ENCODE measurements around the gene UBR2. TPM values are rescaled to one million over a fixed set of nuclear protein-coding genes. Genes with fewer than 3 reads are reported as not detected.

The UBR2 gene
- total and polyA plus RNA-seq, 2 of the 4 experiments (the other 2 are of a cell fraction): 7.7 to 32.3 TPM

DNA sequence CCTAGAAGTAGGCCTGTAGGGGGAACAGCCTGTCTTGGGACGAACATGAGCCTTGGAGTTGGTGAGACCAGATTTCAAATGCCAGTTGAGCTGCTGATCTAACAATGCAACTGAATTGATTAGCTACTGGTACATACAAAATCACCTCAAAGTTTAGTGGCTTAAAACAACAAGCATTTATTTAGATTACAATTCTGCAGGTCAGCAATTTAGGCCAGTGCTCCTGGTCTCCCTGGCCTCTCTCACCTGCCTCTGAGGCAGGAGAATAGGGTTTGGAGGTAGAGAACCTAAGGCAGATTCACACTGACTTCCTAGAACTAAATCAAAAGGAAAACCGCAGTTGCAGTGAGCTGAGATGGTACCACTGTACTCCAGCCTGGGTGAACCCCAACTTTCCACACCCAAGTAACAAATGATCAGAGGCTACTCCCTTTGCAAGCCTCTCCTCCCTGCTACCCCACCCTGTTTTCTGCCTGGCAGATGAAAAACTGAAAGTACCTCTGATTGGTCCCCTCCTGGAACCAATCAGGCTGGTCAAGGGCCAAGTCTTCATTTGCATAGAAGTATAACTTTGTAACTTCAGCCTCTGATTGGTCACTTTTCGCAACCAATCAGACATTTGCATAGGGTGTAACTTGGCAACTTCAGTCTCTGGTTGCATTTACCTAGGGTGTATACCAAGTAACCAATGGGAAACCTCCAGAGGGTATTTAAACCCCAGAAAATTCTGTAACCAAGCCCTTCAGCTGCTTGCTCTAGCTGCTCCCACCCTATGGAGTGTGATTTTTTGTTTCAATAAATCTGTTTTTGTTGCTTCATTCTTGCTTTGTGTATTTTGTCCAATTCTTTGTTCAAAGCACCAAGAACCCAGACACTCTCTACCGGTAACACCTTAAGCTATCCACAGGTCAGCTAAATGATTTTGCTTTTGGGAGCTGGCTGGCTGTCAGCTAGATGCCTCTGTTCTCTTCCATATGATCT, 8.1 kb upstream of the UBR2 start:
- Histone ChIP-seq H3K36me3 (ENCODE audit: control insufficient read depth, insufficient read depth, low read length) (no peaks in the 10 kb centered on the region), H3K14ac (replicated peaks; ENCODE audit: low read depth, low read length) (no peak overlapping the region), H2AFZ (replicated peaks; ENCODE audit: low read length, poor library complexity) (peak overlapping the region; percentile 32), H3K79me1 (ENCODE audit: low read depth in 1 of 2, low read length in 2 of 2) (no peaks in the 10 kb centered on the region), H4K5ac (ENCODE audit: low read depth, low read length) (no peak overlapping the region), H3K4me1 (ENCODE audit: control insufficient read depth, insufficient read depth, low read length) (no peaks in the 10 kb centered on the region), H2AK5ac (ENCODE audit: low read depth, low read length) (no peak overlapping the region), H2BK120ac (ENCODE audit: low read depth, low read length) (no peak overlapping the region), H3K27me3 (ENCODE audit: control insufficient read depth, insufficient read depth, low read length) (no peaks in the 10 kb centered on the region), H3K9me3 (ENCODE audit: control insufficient read depth, insufficient read depth, low read length) (no peaks in the 10 kb centered on the region), H3K9ac (ENCODE audit: low read depth, low read length) (no peak overlapping the region), H4K20me1 (ENCODE audit: insufficient read depth, low read length) (no peaks in the 10 kb centered on the region), H3K56ac (ENCODE audit: extremely low read depth, insufficient read depth, low read length) (no peak overlapping the region), H4K8ac (ENCODE audit: low read depth in 2 of 2, low read length in 2 of 2) (no peak overlapping the region), H3K27ac (ENCODE audit: insufficient read depth, low read length) (no peak overlapping the region), H2AK9ac (replicated peaks; ENCODE audit: low read depth, low read length, poor library complexity) (no peak overlapping the region), H3K23ac (ENCODE audit: low read depth, low read length) (no peak overlapping the region), H2BK20ac (ENCODE audit: low read depth, low read length) (no peak overlapping the region), H2BK5ac (ENCODE audit: low read depth, low read length, poor library complexity, severe bottlenecking) (no peak overlapping the region), H3K4ac (ENCODE audit: low read depth, low read length) (no peak overlapping the region), H2BK15ac (ENCODE audit: low read depth, low read length) (no peak overlapping the region), H3K4me3 (ENCODE audit: insufficient read depth, low read depth, low read length) (no peak overlapping the region), H4K91ac (ENCODE audit: insufficient read depth, low read depth, low read length) (no peak overlapping the region), H3K9me1 (ENCODE audit: insufficient read depth, low read length) (no peaks in the 10 kb centered on the region), H3K4me2 (ENCODE audit: low read depth, low read length) (no peak overlapping the region), H3K18ac (ENCODE audit: low read depth, low read length) (no peak overlapping the region)
- in situ Hi-C loops (cut with MboI; ENCODE audit: low sequenced_read_pairs): no loop called here
- peak; percentile 32 for DNase-seq
- 83% methylated on average over 1 of the region's 4 CpGs; no CpG with 5 or more reads in 1 of the 2 experiments for WGBS, 2 experiments (ENCODE audit: extremely low coverage in 2 of 2, insufficient read length in 1 of 2)
- dilution Hi-C loops (cut with HindIII; ENCODE audit: low sequenced_read_pairs, unreplicated experiment): no loop called here
- no TSS peak for BruUV-seq (replicated peaks)
- peak; percentile 30; the same call in 1 of the 2 replicates for TF ChIP-seq MAFK (IDR thresholded peaks at IDR 0.05; ENCODE audit: low read depth, low read length)
- TF ChIP-seq CEBPB (IDR thresholded peaks at IDR 0.05; ENCODE audit: low read depth, low read length): no peak
- intact Hi-C loops (cut with micrococcal nuclease): no loop called here
- ATAC-seq (ENCODE audit: low read depth): peak; percentile 40; the same call in 1 of the 2 replicates
- POLR2A ChIA-PET (ENCODE audit: unreplicated experiment): no interaction called here
- CTCF ChIA-PET: no interaction called here
